GM19351 (cell line): ENCODE data around the gene MYOT.
"Not testable (repeated sequence)": the region's sequence is repeated elsewhere in the genome, so short reads cannot be mapped to it uniquely, and the experiment has no call there.

Experiments used
- ATAC-seq: cut with Tn5 transposase; IDR thresholded peaks from one replicate; pipeline ENCODE4 v1.9.1; 2021; ENCODE audit warnings: mild to moderate bottlenecking, moderate library complexity; ENCODE audit not compliant: unreplicated experiment

MYOT gene

DNA sequence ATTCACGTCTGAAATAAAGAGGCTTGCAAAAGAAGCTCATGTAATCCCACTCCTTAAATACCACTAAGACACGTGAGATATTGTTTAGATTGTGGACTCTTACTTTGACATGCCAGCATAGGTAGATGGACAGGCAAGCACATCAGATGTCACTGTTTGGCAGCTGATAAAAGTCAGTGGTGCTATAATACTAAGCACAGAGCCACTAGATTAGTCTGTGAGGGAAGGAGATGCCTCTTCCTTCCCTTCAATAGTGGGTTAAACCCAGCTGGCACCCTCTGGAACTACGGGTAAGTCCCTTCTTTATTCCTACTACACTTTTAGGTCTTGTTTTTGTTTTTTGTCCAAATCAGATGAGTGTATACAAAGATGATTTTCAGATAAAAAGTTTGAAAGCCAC is at the start of gene MYOT:
Gene MYOT, plus strand, starts transcription at position 197 of the 400 bp plus-strand sequence. CDS start 2,792 bp downstream, outside the sequence.
- ATAC-seq = no peak

GRCh38 chr5:137819766-137820165 is 47.9 kb upstream of the MYOT start:
- no peak for ATAC-seq

- no peak for ATAC-seq
These were observed 45.4 kb upstream of the MYOT start for GRCh38 chr5:137822158-137822764.

GRCh38 chr5:137822984-137823383 is 44.7 kb upstream of the MYOT start:
- no peak for ATAC-seq

GRCh38 chr5:137825165-137825564 is 42.5 kb upstream of the MYOT start:
- ATAC-seq = no peak

DNA sequence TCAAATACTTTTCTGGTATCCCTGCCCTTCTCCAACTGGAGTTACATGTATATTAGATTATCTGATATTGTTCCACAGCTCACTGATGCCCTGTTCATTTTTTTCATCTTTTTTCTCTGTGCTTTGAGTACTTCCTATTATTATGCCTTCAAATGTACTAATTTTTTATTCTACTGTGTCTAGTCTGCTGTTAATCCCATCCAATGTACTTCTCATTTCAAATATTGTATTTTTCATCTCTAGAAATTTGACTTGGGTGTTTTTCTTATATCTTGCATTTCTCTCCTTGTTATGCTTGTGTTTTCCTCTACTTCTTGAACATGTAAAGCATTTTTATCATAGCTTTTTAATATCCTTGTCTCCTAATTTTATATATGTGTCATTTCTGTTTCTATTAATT is 41.6 kb upstream of the MYOT start:
- no peak for ATAC-seq

- no peak for ATAC-seq
These were observed 39.5 kb upstream of the MYOT start for GRCh38 chr5:137828180-137828579.

DNA sequence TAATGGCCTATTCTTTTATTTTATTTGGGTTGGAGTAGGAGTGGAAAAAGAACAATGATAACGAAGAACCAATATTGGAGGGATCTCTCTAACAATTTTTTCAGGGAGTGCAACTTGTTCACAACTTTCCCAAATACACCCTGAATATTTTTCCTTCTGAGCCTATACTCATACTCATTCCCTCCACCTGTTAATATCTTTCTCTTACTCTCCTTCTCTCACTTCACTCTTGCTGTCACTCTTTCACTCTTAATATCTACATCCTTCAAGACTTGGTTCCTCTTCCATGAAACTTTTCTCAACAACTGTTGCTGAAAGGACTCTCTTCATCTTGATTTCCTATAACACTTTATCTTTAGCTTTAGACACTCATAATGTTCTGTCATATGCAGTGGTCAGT is 39.0 kb upstream of the MYOT start:
- no peak for ATAC-seq

- no peak for ATAC-seq
These were observed 36.6 kb upstream of the MYOT start for GRCh38 chr5:137831105-137831504.

GRCh38 chr5:137831526-137831925 is 36.1 kb upstream of the MYOT start:
- ATAC-seq = no peak

GRCh38 chr5:137832416-137832815 is 35.2 kb upstream of the MYOT start:
- no peak for ATAC-seq

GRCh38 chr5:137833463-137833862 is 34.2 kb upstream of the MYOT start:
- ATAC-seq = no peak

GRCh38 chr5:137834498-137835049 is 33.1 kb upstream of the MYOT start:
- ATAC-seq = no peak

DNA sequence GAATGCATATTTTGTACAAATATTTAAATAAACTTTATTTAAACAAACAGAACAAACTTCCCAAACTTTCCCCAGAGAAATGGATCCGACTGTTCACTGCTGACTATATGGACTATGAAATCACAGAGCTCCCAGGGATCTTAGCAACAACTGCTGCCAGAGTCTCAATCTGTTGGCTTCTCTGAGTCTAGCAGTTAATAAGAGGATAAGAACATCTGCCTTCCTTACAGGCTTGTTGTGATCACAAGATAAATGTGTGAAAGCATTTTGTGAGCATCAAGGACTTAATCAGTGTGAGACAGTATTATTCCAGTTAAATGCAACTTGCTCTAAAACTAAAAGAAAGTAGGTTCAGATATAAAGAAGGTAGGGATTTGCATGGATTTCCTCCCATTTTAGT is 31.4 kb upstream of the MYOT start:
- no peak for ATAC-seq

DNA sequence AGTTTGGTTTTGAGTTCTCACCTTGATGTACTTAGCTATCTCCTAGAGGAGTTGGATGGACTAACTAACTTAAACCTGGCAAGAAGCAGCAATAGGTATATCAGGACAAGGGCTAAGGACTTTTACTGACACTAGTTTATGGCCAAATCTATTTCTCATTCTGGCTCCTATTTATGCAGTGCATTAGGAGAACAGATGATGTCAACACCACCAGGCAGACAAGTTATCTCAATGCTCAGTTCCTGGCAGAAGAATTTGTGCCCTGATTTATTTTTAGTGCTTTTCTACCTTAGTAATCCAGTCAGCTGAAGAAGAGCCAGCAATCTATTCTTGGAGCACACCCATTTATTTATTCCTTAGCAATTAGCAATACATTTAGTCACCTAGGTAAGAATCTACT is 30.7 kb upstream of the MYOT start:
- no peak for ATAC-seq

- ATAC-seq = no peak
These were observed 29.9 kb upstream of the MYOT start for GRCh38 chr5:137837491-137838394.

GRCh38 chr5:137838976-137839375 is 28.7 kb upstream of the MYOT start:
- no peak for ATAC-seq

- ATAC-seq = no peak
These were observed 25.4 kb upstream of the MYOT start for GRCh38 chr5:137842296-137842695.

GRCh38 chr5:137843676-137844299 is 23.9 kb upstream of the MYOT start:
- no peak for ATAC-seq

DNA sequence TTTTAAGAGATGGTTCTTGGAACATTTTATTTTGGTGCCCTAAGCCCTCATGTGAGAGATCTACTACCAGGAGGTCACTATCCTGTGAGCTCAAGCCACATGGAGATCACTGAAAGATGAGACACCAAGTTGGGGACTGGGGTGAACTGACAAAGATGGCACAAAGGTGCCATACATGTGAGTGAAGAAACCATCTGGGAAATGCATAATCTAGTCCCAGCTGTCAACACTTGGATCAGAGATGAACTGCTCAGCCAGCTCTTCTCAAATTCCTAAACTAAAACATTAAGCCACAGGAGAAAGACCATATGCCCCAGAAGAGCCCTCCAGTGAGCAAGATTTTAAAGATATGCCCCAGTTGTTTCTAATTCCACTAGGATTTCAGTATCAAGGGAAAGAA is 22.2 kb upstream of the MYOT start:
- no peak for ATAC-seq

GRCh38 chr5:137847687-137848086 is 20.0 kb upstream of the MYOT start:
- no peak for ATAC-seq

DNA sequence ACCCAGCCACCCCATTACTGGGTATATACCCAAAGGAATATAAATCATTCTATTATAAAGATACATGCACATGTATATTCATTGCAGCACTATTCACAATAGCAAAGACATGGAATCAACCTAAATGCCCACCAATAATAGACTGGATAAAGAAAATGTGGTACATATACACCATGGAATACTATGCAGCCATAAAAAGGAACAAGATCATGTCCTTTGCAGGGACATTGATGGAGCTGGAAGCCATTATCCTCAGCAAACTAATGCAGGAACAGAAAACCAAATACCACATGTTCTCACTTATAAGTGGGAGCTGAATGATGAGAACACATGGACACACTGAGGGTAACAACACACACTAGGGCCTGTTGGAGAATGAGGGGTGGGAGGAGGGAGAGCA is 14.5 kb upstream of the MYOT start:
- ATAC-seq = not testable (repeated sequence)
